K562 (cell line): ENCODE measurements around the gene HS3ST4. TPM values are rescaled to one million over a fixed set of nuclear protein-coding genes. Genes with fewer than 3 reads are reported as not detected.

Source experiments
- ATAC-seq: fragments of 200-7000 bp; cut with Tn5 transposase; 3 replicates; pipeline ENCODE4 v1.9.1; 2020; ENCODE audit warnings: moderate library complexity
- BruUV-seq: library from RNA; stranded (reverse); fragments of 400-500 nt; replicated peaks from 2 replicates; lab custom pipeline; 2021; lab: Mats Ljungman, UMichigan
- CTCF ChIA-PET: fragments of 300-600 bp; formaldehyde crosslinking; extraction: SDS; loops from one replicate; lab custom pipeline; 2021; ENCODE audit warnings: low intra/inter-chr PET ratio; lab: Yijun Ruan, JAX
- POLR2A ChIA-PET: fragments of 300-600, 350-650 bp; sonication (Branson Sonifier 250); formaldehyde crosslinking; extraction: SDS; loops from one replicate; lab custom pipeline; 2021; ENCODE audit warnings: antibody characterized with exemption, inconsistent platforms; lab: Yijun Ruan, JAX
- DNase-seq, 4 experiments: peaks; one replicate each; pipeline versions ENCODE4 v3.0.0 to v3.0.0-alpha.2; 2011 to 2018; ENCODE audit warnings: low spot score in 3 of 4, mixed read lengths in 3 of 4; ENCODE audit errors: extremely low read depth in 1 of 4
- FAIRE-seq: peaks from 2 replicates; lab custom pipeline; 2011; peaks lifted over from hg19 to GRCh38; lab: Jason Lieb, UNC
- H2AFZ ChIP-seq: 2 replicates; pipeline ENCODE4 v1.6.0; 2011; ENCODE audit warnings: low read depth, low read length, control low read depth, inconsistent platforms
- H3K27ac ChIP-seq: fragments of 200-600 bp; 3 replicates; pipeline ENCODE4 v1.8.0; 2011; ENCODE audit warnings: low read depth, mild to moderate bottlenecking, control low read depth, inconsistent platforms, low read length, moderate library complexity, mixed read lengths; ENCODE audit errors: extremely low read depth
- H3K27me3 ChIP-seq, 2 experiments: fragments of 300-600 bp in 1 of 2; 2 replicates in 1 of 2; 3 replicates in 1 of 2; pipeline versions ENCODE4 v1.6.0 to v1.8.0; 2011; ENCODE audit warnings: inconsistent platforms in 2 of 2, low read length in 2 of 2, mild to moderate bottlenecking in 1 of 2, mixed read lengths in 1 of 2, moderate library complexity in 1 of 2; ENCODE audit not compliant: control insufficient read depth in 2 of 2, insufficient read depth in 2 of 2
- H3K36me3 ChIP-seq: fragments of 300-600 bp; 3 replicates; pipeline ENCODE4 v1.8.0; 2011; ENCODE audit warnings: mild to moderate bottlenecking, low read length, inconsistent platforms; ENCODE audit not compliant: control insufficient read depth, insufficient read depth
- H3K4me1 ChIP-seq, 2 experiments: fragments of 200-600 bp in 1 of 2; replicated peaks in 1 of 2; 2 replicates in 1 of 2; 3 replicates in 1 of 2; pipeline versions ENCODE4 v1.5.1 to v1.8.0; 2011; ENCODE audit warnings: inconsistent platforms in 2 of 2, low read length in 2 of 2, mild to moderate bottlenecking in 1 of 2, mixed read lengths in 1 of 2, moderate library complexity in 1 of 2; ENCODE audit not compliant: control insufficient read depth in 2 of 2, insufficient read depth in 2 of 2
- H3K4me2 ChIP-seq: 2 replicates; pipeline ENCODE4 v1.6.1; 2011; ENCODE audit warnings: low read length, control low read depth, inconsistent platforms, mixed read lengths; ENCODE audit not compliant: insufficient read depth
- H3K4me3 ChIP-seq: fragments of 200-600 bp; sonication (generic), shearing (Covaris generic); 2 replicates; pipeline ENCODE4 v1.5.1; 2016; ENCODE audit warnings: control low read depth, inconsistent platforms
- H3K79me2 ChIP-seq: fragments of 200-600 bp; 3 replicates; pipeline ENCODE4 v1.8.0; 2011; ENCODE audit warnings: low read length, inconsistent platforms; ENCODE audit not compliant: control insufficient read depth, insufficient read depth
- H3K9ac ChIP-seq, 2 experiments: 2 replicates each; pipeline versions ENCODE4 v1.6.0 to v1.6.1; 2011; ENCODE audit warnings: low read depth in 2 of 2, low read length in 2 of 2, control low read depth in 1 of 2, inconsistent platforms in 1 of 2, mild to moderate bottlenecking in 1 of 2, mixed read lengths in 1 of 2; ENCODE audit not compliant: insufficient read depth in 1 of 2
- H3K9me1 ChIP-seq: one replicate; pipeline ENCODE4 v1.6.0; 2011; ENCODE audit warnings: inconsistent platforms, mild to moderate bottlenecking, low read length, moderate library complexity; ENCODE audit not compliant: control insufficient read depth, insufficient read depth
- H3K9me3 ChIP-seq: replicated peaks from 2 replicates; pipeline ENCODE4 v1.5.1; 2011; ENCODE audit warnings: low read depth, low read length, inconsistent platforms; ENCODE audit not compliant: control insufficient read depth, insufficient read depth
- H4K20me1 ChIP-seq: replicated peaks from 2 replicates; pipeline ENCODE4 v1.6.1; 2011; ENCODE audit warnings: low read length, inconsistent platforms, mixed read lengths; ENCODE audit not compliant: control insufficient read depth, insufficient read depth
- CBX1 ChIP-seq: sonication (generic); IDR thresholded peaks from 2 replicates; pipeline ENCODE4 v1.6.1; 2016; ENCODE audit warnings: antibody characterized with exemption, low read depth, mild to moderate bottlenecking
- DEAF1 ChIP-seq: fragments of 450-650 bp; formaldehyde crosslinking; IDR thresholded peaks from 2 replicates; pipeline ENCODE4 v1.4.0; 2020; ENCODE audit warnings: mild to moderate bottlenecking, moderate library complexity
- MTA1 ChIP-seq: fragments of 450-650 bp; IDR thresholded peaks from 2 replicates; pipeline ENCODE4 v1.6.1; 2017; ENCODE audit warnings: borderline replicate concordance
- NFE2L1 ChIP-seq: fragments of 450-650 bp; IDR thresholded peaks from 2 replicates; pipeline ENCODE4 v1.6.1; 2016; ENCODE audit warnings: missing genetic modification characterization, low read depth, mild to moderate bottlenecking, missing compliant biosample characterization, moderate library complexity, borderline replicate concordance
- NFXL1 ChIP-seq: fragments of 450-650 bp; formaldehyde crosslinking; IDR thresholded peaks from 2 replicates; pipeline ENCODE4 v1.4.0; 2021; ENCODE audit warnings: mild to moderate bottlenecking
- SAP30 ChIP-seq: fragments of 200-600 bp; sonication (generic); IDR thresholded peaks from 2 replicates; pipeline ENCODE4 v1.6.1; 2012; ENCODE audit warnings: borderline replicate concordance, low read depth, mild to moderate bottlenecking, moderate library complexity, low read length, control low read depth, inconsistent platforms; ENCODE audit not compliant: insufficient read depth, poor library complexity, severe bottlenecking
- SMAD1 ChIP-seq: fragments of 150-350 bp; IDR thresholded peaks from 2 replicates; pipeline ENCODE4 v1.6.1; 2014; ENCODE audit warnings: low read length, low read depth; ENCODE audit not compliant: partially characterized antibody
- ZNF217 ChIP-seq: sonication (generic); formaldehyde crosslinking; IDR thresholded peaks from 2 replicates; pipeline ENCODE4 v1.8.0; 2022; ENCODE audit warnings: mild to moderate bottlenecking, missing genetic modification reagents
- WGBS: fragments of 100-300 bp; shearing (Covaris generic); methylation state at CpG from one replicate; pipeline ENCODE4 v1.1.6; 2016; ENCODE audit warnings: low coverage, mixed read lengths; ENCODE audit not compliant: insufficient coverage; ENCODE audit errors: missing lambda C conversion rate; 5-methylcytosine and 5-hydroxymethylcytosine counted together
- in situ Hi-C: fragments of 300-500 bp; cut with MboI; formaldehyde crosslinking; loops from 4 replicates; pipeline ENCODE4 v1.15.0; 2018; ENCODE audit warnings: inconsistent platforms, mixed read lengths
- intact Hi-C: fragments of 100-400 bp; cut with micrococcal nuclease; formaldehyde crosslinking; loops from 2 replicates; pipeline ENCODE4 v1.14.2; 2022
- polyA plus RNA-seq, 8 experiments: library from polyadenylated mRNA; depleted of rRNA in 4 of 8; stranded (reverse) in 5 of 8; unstranded in 3 of 8; fragments of >200 nt; fragmentation: Nextera tagmentation in 2 of 8; fragmentation: Illumina TruSeq in 1 of 8; extraction: Ambion mirVana in 2 of 8; extraction: Trizol in 1 of 8; gene quantifications; 2 replicates each; pipeline versions ENCODE4 v1.2.1 to v1.2.3, GENCODE V29; 2011 to 2014; ENCODE audit warnings: inconsistent platforms in 1 of 8, missing spikeins in 1 of 8
- total RNA-seq, 7 experiments: library from RNA; depleted of rRNA in 6 of 7; stranded (reverse); fragments of >200 nt in 6 of 7; fragmentation: Illumina TruSeq in 2 of 7; extraction: Trizol in 2 of 7; gene quantifications; 2 replicates each; pipeline versions ENCODE4 v1.2.1 to v1.2.3, GENCODE V29; 2011 to 2021; ENCODE audit warnings: low replicate concordance in 1 of 7

HS3ST4 gene
- total and polyA plus RNA-seq, 9 of the 15 experiments (the other 6 are each of a cell fraction or from before 2014, with no cell fraction given): not detected

- intact Hi-C loops (no loop called here), in situ Hi-C loops (no loop called here)
- no peak overlapping the region for H3K4me2 ChIP-seq
- ATAC-seq: no peak
- no peak for DNase-seq
- H3K9me3 ChIP-seq: no peaks in the 10 kb centered on the region
- TF ChIP-seq SAP30 (no peak), MTA1 (no peak), ZNF217 (CRISPR knock-in tag) (no peak), NFE2L1 (tag) (no peak), SMAD1 (no peak), NFXL1 (CRISPR knock-in tag) (no peak), DEAF1 (CRISPR knock-in tag) (no peak), CBX1 (no peak)
- CTCF ChIA-PET: no interaction called here
- no peaks in the 10 kb centered on the region for H4K20me1 ChIP-seq
- H2AFZ ChIP-seq: no peak overlapping the region
- 0% methylated on average over 3 of the region's 3 CpGs for WGBS
- no peak overlapping the region for H3K4me3 ChIP-seq
- H3K9ac ChIP-seq: no peak overlapping the region
- no peaks in the 10 kb centered on the region for H3K36me3 ChIP-seq
- POLR2A ChIA-PET: no interaction called here
- H3K27me3 ChIP-seq: no peaks in the 10 kb centered on the region
- H3K79me2 ChIP-seq: no peaks in the 10 kb centered on the region
- BruUV-seq: no TSS peak
- no peaks in the 10 kb centered on the region for H3K4me1 ChIP-seq
- no peak for FAIRE-seq
- no peak overlapping the region for H3K27ac ChIP-seq
- H3K9me1 ChIP-seq: no peaks in the 10 kb centered on the region
Measured at GRCh38 chr16:25859645-25860044, 167.9 kb downstream of the HS3ST4 start.
